T follicular helper cell (primary cell): ENCODE measurements around the gene P2RY6.

Source experiments
- DNase-seq: peaks from one replicate; pipeline ENCODE4 v3.0.0-alpha.2; 2020; ENCODE audit warnings: low read depth

The P2RY6 gene

DNA sequence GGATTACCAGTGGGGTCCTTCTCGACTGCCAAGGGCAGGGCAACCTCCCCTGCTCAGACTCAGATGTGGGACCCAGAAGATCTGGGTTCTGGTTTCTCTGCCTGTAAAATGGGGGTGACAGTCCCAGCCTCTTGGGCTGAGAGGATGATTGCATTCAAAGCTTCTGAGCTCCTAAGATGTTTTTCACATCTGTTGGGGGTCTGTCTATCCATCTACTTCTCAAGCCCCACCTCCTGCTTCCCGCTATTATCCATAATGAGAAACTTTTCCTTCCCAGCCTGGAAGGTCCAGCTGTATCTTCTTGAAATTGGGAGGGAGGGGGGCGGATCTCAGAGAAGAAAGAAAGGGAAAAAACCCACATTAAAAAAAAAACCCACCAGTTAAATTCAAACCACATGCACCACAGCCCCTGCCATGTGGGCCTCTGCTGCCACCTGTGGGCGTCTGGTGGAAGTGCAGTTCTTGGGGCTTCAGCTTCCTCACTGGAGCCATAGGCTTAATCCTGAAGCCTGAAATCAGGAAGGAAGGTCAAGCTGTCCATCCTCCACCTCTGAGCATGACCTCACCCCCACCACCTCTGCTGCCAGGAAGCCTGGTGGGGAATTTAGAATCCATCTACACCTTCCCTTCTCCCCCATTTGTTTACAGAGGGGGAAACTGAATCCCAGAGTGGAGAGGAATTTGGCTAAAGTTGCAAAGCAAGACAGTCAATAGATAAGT, 63.2 kb downstream of the P2RY6 start:
- peak; percentile 70 for DNase-seq

DNA sequence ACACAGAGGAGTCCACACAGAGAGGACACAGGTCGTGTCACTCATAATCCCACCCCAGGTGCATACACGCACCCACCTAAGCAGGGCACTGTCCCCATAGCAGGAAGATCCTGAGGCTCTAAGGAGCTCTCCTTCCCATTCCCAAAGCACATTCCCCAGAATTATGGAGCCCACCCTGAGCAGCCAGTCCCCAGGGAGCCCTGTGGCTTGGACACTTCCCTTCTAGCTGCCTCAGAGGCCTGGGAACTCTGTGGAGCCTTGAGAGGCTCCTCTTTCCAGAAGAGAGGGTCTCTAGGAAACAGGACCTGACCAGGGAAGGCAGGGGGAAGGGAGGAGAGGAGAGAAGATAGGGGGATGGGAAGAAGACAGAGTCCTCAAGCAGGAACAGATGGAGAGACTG, 65.7 kb downstream of the P2RY6 start:
- DNase-seq, result no peak

DNA sequence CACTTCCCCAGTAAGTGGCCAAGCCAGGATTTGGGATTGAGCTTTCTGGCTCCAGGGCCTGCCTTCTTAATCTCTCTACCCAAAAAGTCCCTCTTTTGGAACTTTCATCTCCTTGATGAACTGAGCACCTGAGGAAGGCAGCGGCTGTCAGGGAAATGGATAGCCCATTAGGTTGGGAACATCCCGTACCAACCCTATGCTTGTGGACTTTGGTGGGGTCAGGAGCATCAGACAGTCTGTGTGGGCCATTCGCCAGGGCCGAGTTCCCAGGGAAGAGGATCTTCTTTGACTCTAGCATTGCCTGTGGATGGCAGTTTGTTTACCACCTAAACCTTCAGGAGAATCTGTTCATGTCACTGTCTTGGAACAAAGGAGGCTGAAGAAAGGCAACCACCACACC, 66.1 kb downstream of the P2RY6 start:
- DNase-seq, result no peak

DNA sequence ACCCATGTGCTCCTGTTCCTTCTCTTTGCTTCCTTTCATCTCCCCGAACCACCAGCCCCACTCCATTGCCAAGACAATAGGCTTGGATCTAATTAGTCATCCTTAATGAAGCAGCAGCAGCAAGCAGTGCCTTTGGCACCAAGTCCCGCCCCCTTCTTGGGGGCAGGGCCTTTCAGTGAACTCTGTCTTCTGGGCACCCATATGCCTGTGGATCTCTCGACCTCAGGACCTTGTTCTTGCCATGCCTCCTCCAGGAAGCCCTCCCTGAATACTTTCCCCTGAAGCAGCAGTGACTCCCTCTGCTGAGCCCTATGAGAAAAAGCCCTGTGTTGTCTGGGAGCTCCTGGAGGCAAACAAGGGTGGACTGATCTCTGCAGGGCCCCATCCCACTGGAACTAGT, 68.0 kb downstream of the P2RY6 start:
- no peak for DNase-seq

DNA sequence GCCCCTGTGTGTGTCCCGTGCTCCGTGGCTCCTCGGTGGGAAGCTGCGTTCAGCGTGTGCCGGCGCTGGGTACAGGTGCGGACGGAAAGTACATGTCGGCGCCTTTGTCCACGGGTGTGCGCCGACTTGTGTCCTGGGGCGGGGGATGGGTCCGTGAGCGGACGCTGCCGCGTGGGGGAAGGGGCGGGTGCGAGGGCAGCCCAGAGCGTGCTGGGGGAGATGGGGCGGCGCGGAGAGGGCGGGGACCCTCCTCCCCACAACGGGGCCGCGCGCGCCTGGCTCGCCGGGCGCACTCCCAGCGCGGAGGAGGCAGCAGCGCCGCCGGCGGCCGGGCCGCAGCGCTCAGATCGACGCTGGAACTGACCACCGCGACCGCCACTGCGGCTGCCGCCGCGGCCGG, 70.5 kb downstream of the P2RY6 start:
- DNase-seq, result no peak

DNA sequence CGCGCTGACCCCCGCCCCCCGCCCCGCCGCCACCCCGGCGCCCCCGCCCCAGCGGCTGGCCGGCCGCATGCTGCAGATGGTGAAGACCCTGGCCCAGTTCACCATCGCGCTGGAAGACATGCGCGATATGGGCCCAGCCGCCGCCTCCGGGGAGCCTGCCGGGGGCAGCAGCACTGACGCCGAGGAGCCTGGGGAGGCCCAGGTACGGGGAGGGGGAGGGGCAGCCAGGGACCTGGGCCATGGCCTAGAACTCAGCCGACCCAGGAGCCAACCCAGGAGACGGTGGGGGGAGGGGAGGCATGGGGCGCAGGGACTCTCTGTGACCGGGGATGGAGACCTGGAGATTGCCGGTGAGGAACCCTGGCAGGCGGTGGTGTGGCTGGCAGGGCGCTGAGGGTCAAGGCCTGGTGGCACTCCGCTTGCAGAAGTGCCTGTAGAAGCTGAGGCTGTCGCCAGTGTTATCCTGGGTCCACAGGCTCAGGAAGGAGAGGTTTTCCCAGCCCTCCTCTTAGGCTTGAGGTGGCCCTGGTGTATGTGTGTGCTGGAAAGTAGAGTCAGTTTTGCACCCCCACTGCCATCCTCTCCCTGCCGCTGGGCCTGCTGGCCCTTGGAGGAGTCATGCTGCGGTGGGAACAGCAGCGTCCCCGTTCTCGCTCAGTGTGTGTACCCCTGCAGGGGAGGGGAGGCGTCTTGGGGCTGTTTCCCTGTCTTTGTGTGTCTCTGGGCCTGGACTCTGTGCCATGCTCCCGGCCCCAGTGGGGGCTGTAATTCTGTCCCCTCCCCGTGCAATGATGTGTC, 71.1 kb downstream of the P2RY6 start:
- DNase-seq, result no peak

DNA sequence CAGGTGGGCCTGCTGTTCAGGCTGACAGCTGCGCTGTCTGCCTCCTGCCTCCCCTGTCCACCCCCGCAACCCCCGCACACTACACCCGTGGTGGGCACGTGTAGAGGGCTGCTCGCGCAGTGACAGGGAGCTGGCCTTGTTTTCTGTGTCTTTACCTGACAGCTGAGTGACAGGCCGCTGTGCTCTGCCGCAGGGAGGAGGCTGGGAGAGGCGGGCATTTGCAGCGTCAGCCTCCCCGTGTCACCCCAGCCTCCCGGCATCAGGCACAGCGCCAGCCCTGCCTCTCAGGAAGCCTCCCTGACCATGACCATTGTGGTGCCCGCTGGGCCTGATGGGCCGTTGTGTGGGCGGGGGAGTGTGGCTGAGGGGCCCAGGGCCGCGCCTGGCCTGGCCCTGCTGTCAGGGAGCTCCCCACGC, 72.1 kb downstream of the P2RY6 start:
- no peak for DNase-seq

DNA sequence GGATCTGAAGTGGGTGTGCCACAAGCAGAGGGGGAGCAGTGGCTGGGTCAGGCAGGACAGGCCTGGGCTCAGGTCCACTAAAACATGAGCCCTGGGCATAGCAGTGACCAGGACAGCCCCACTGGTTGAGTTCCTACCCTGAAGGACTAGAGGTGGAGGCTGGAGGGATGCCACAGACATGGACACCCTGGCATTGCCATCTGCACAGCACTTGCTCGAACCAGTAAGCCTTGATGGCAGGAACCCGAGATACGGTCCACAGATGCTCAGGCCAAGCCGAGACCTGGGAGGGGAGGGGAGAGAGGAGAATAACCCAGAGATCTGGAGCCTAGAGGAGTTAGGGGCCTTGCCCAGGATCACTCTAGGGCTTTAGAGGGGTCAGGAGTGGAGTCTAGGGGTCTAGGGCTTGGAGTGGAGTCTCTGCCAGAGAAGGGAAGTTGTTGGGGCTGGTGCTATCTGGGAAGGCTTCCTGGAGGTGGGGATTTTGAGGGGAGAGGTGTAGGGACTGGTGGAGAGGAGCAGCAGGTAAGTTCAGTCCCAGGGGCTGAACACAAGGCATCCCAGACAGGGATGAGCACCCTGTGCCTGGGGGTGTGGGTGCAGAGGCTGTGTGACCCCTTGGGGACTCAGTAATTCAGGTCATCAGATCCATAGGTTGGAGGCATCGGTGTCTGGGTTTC, 73.5 kb downstream of the P2RY6 start:
- no peak for DNase-seq

DNA sequence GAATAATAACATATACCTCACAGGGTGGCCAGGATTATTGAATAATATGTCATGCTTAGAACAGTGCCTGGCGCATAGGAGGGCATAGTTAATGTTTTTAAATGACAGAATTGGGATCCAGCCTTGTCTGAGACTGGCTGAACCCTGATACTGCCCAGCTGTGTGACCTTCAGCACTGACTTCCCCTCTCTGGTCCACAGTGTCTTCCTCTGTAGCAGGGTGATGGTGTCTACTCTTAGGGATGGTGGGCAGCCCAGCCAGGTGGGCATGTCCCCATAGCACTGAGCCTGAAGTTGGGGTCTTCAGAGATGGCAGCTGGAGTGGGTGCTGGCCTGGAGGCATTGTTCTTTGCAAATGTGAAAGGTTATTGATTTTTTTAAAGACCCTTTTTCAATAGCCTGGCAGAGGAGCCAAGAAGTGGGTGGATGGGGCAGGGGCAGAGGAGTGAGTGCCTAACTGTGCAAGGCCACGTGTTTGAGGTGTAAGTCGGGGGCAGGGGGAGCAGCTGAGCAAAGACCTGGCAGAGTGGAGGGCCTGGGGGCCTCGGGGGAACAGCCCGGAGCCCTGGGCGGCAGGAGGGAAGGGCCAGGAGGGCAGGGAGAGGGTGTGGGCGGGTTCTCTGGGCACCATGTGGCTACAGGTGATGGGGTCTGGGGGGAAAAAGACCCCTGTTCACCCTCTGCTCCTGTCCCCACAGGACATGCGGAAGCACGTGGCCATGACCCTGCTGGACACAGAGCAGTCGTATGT, 74.2 kb downstream of the P2RY6 start:
- DNase-seq, result no peak

DNA sequence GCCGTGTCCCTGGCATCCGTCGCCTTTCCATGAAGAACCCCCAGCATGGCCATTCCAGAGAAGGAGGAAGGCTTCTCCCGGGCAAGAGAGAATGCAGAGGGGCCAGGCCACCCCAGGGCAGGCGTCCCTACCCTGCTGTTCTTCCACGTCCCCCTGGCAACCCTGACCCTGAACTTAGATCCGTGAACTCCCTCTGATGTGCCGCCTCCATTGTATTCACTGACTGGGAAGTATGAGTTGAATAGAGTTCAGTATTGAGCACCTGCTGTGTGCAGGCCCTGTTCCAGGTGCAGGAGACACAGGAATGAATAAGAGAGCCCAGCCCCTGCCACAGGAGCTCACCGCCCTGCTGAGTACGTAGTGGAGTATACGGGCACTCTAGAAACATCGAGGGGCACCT, 74.9 kb downstream of the P2RY6 start:
- no peak for DNase-seq
